SU-DHL-6 (cell line): Measurements from ENCODE around the gene FBXW8.

Source experiments
- H2AFZ ChIP-seq: fragments of 200-600 bp; sonication (generic); 2 replicates; pipeline ENCODE4 v1.6.1; 2014; ENCODE audit warnings: low read depth, mild to moderate bottlenecking, moderate library complexity, mixed read lengths, antibody characterized with exemption, low read length; ENCODE audit not compliant: severe bottlenecking
- H3F3A ChIP-seq: fragments of 200-600 bp; shearing (Covaris generic); 2 replicates; pipeline ENCODE4 v1.6.0; 2016; ENCODE audit warnings: antibody characterized with exemption, mild to moderate bottlenecking; ENCODE audit not compliant: insufficient read depth
- H3K27ac ChIP-seq: fragments of 200-600 bp; sonication (generic); 2 replicates; pipeline ENCODE4 v1.5.1; 2016; ENCODE audit warnings: low read depth, mild to moderate bottlenecking, low read length, moderate library complexity, mixed read lengths
- H3K27me3 ChIP-seq: fragments of 200-600 bp; sonication (generic), shearing (Covaris generic); 2 replicates; pipeline ENCODE4 v1.6.0; 2014; ENCODE audit warnings: mild to moderate bottlenecking, low read length
- H3K36me3 ChIP-seq: fragments of 200-600 bp; sonication (generic); 2 replicates; pipeline ENCODE4 v1.6.1; 2014; ENCODE audit warnings: mild to moderate bottlenecking, low read length, mixed read lengths
- H3K4me2 ChIP-seq: fragments of 300-600, 200-600 bp; shearing (Covaris generic), sonication (generic); 2 replicates; pipeline ENCODE4 v1.6.0; 2014; ENCODE audit warnings: low read length, low read depth, mild to moderate bottlenecking; ENCODE audit not compliant: poor library complexity, severe bottlenecking
- H3K4me3 ChIP-seq: fragments of 200-600 bp; sonication (generic); 2 replicates; pipeline ENCODE4 v1.5.1; 2014; ENCODE audit warnings: antibody characterized with exemption, low read length, mild to moderate bottlenecking, mixed read lengths; ENCODE audit not compliant: insufficient read depth, poor library complexity, severe bottlenecking
- H3K79me2 ChIP-seq: fragments of 200-600 bp; sonication (generic); 2 replicates; pipeline ENCODE4 v1.6.1; 2014; ENCODE audit warnings: mild to moderate bottlenecking, low read length, moderate library complexity; ENCODE audit not compliant: insufficient read depth
- H3K9ac ChIP-seq: fragments of 200-600 bp; sonication (generic); 2 replicates; pipeline ENCODE4 v1.7.0; 2014; ENCODE audit warnings: mild to moderate bottlenecking, low read length
- H3K9me2 ChIP-seq: fragments of 200-600 bp; sonication (generic); replicated peaks from 2 replicates; pipeline ENCODE4 v1.6.1; 2014; ENCODE audit warnings: low read length; ENCODE audit not compliant: insufficient read depth
- H3K9me3 ChIP-seq: fragments of 200-600 bp; sonication (generic); 2 replicates; pipeline ENCODE4 v1.6.1; 2014; ENCODE audit warnings: low read length, mixed read lengths; ENCODE audit not compliant: insufficient read depth
- H4K20me1 ChIP-seq: fragments of 200-600 bp; sonication (generic); 2 replicates; pipeline ENCODE4 v1.6.1; 2014; ENCODE audit warnings: low read depth, mild to moderate bottlenecking, antibody characterized with exemption, low read length, moderate library complexity, mixed read lengths
- EZH2phosphoT487 ChIP-seq: fragments of 200-600 bp; sonication (generic), shearing (Covaris generic); conservative IDR thresholded peaks from 2 replicates; pipeline ENCODE4 v1.6.1; 2018; ENCODE audit warnings: mild to moderate bottlenecking, antibody characterized with exemption, low read length, moderate library complexity, mixed read lengths
- TF ChIP-seq, protein P1 (sequence below): fragments of 200-600 bp; sonication (generic); IDR thresholded peaks from one replicate; pipeline ENCODE4 v1.5.1; 2017; ENCODE audit warnings: antibody characterized with exemption, mild to moderate bottlenecking, low read length, moderate library complexity; ENCODE audit not compliant: insufficient read depth, poor library complexity, severe bottlenecking

The FBXW8 gene

DNA sequence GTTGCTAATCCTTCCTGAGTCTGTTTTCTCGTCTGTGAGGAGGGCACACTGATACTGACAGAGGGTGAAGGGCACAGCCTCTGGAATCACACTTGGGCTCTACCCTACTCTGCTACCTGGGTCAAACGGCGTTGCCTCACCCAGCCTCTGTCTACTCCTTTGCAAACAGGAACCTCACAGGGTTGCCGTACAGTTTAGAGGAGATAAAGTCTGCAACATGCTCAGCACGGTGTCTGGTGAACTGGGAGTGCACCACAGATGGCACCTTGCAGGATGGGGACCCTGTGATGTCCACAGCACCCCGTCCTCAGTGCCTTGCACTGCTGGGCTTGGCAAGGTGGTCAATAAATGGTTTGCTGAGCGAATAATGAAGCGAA is 150.2 kb downstream of the FBXW8 start:
- Histone ChIP-seq H2AFZ (no peak overlapping the region), H3K36me3 (no peaks in the 10 kb centered on the region), H3K9ac (no peak overlapping the region), H3K4me2 (no peak overlapping the region), H3K9me2 (no peaks in the 10 kb centered on the region), H3K9me3 (no peaks in the 10 kb centered on the region), H4K20me1 (no peaks in the 10 kb centered on the region), H3F3A (no peaks in the 10 kb centered on the region), H3K4me3 (no peak overlapping the region), H3K27me3 (no peaks in the 10 kb centered on the region), H3K79me2 (no peaks in the 10 kb centered on the region), H3K27ac (no peak overlapping the region)
- TF ChIP-seq, protein P1, sequence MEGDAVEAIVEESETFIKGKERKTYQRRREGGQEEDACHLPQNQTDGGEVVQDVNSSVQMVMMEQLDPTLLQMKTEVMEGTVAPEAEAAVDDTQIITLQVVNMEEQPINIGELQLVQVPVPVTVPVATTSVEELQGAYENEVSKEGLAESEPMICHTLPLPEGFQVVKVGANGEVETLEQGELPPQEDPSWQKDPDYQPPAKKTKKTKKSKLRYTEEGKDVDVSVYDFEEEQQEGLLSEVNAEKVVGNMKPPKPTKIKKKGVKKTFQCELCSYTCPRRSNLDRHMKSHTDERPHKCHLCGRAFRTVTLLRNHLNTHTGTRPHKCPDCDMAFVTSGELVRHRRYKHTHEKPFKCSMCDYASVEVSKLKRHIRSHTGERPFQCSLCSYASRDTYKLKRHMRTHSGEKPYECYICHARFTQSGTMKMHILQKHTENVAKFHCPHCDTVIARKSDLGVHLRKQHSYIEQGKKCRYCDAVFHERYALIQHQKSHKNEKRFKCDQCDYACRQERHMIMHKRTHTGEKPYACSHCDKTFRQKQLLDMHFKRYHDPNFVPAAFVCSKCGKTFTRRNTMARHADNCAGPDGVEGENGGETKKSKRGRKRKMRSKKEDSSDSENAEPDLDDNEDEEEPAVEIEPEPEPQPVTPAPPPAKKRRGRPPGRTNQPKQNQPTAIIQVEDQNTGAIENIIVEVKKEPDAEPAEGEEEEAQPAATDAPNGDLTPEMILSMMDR: no peak
- no peak for TF ChIP-seq EZH2phosphoT487

DNA sequence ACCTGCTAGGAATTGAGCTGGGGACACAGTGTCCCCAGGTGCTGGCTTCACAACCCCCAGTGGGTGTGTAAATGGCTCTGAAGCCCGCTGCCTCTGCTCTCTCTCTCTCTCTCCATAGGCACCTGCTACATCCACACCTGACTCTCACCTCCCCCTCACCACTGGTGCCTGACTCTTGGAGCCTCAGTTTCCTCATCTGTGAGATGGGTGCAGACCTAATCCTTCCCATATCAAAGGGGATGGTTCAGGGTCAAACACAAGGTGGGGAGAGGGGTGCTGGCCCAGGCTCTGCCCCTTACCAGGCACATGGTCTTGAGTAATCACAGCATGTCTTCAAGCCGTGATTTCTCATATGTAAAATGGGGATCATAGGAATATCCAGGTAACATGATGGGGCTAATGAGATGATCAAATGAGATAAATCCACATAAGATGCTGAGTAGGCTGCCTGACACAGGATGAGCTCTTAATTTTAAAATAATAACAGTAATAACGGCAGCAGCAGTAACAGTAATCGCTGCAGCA is 150.9 kb downstream of the FBXW8 start:
- no peaks in the 10 kb centered on the region for H3K9me2 ChIP-seq
- H4K20me1 ChIP-seq: no peaks in the 10 kb centered on the region
- TF ChIP-seq, protein P1: no peak
- TF ChIP-seq EZH2phosphoT487: no peak
- H3K79me2 ChIP-seq: no peaks in the 10 kb centered on the region
- H3K27ac ChIP-seq: no peak overlapping the region
- no peak overlapping the region for H3K9ac ChIP-seq
- no peaks in the 10 kb centered on the region for H3K9me3 ChIP-seq
- H3K36me3 ChIP-seq: no peaks in the 10 kb centered on the region
- H3F3A ChIP-seq: no peaks in the 10 kb centered on the region
- H3K27me3 ChIP-seq: no peaks in the 10 kb centered on the region
- H3K4me2 ChIP-seq: no peak overlapping the region
- H3K4me3 ChIP-seq: no peak overlapping the region
- H2AFZ ChIP-seq: no peak overlapping the region

DNA sequence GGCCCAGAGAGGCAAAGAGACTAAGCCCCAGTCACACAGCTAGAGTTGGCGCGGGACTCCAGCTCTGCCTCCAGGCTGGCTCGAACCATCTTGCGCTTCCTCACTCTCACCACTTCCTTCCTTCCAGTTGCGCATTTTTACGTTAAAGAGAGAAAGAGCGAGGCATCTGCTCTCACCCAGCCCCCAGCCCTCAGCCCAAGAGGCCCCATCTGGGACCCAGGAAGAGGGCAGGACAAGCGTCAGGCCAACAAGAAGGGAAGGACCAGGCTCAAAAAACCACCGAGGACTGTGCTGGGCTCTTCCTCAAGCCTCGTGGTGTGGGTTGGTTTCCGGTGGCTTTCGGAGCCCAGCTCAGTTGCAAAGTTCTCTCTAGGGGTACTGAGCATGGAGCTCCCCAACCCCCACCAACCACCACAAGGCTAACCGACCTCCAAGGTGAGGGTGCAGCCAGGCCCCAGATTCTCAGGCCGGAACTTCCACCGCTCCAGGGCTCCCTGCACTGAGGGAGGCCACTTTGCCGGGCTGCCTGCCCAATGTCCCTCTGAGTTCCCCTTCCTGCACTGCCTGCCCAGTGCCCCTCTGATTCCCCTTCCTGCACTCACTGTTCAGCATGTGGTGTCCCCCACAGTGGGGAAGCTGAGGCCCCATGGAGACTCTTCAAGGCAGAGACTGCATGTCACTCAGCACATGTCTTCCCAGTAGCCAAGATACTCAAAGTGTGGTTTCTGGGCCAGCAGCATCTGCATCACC is 152.6 kb downstream of the FBXW8 start:
- H3K4me3 ChIP-seq: no peak overlapping the region
- H3K36me3 ChIP-seq: no peaks in the 10 kb centered on the region
- no peaks in the 10 kb centered on the region for H3K9me2 ChIP-seq
- no peak overlapping the region for H3K27ac ChIP-seq
- no peaks in the 10 kb centered on the region for H3K27me3 ChIP-seq
- no peaks in the 10 kb centered on the region for H3K9me3 ChIP-seq
- no peak overlapping the region for H3K9ac ChIP-seq
- TF ChIP-seq, protein P1: no peak
- TF ChIP-seq EZH2phosphoT487: no peak
- H3K4me2 ChIP-seq: no peak overlapping the region
- H4K20me1 ChIP-seq: no peaks in the 10 kb centered on the region
- no peaks in the 10 kb centered on the region for H3K79me2 ChIP-seq
- H3F3A ChIP-seq: no peaks in the 10 kb centered on the region
- H2AFZ ChIP-seq: no peak overlapping the region
